Kidney epithelial cell (primary cell): ENCODE results near the gene NTM. TPM values are rescaled to one million over a fixed set of nuclear protein-coding genes. Genes with fewer than 3 reads are reported as not detected.

Experiments used
- DNase-seq: peaks from one replicate; pipeline ENCODE4 v3.0.0-alpha.2; 2010; ENCODE audit warnings: low read depth
- H3K27me3 ChIP-seq: 2 replicates; pipeline ENCODE4 v1.6.0; 2011; ENCODE audit warnings: low read length; ENCODE audit not compliant: control insufficient read depth, insufficient read depth
- H3K36me3 ChIP-seq: 2 replicates; pipeline ENCODE4 v1.5.1; 2011; ENCODE audit warnings: low read length; ENCODE audit not compliant: control insufficient read depth, insufficient read depth
- H3K4me3 ChIP-seq: 2 replicates; pipeline ENCODE4 v1.5.1; 2011; ENCODE audit warnings: low read depth, mild to moderate bottlenecking, control low read depth, low read length
- CTCF ChIP-seq: IDR thresholded peaks from 2 replicates; pipeline ENCODE4 v1.5.1; 2011; ENCODE audit warnings: mild to moderate bottlenecking, moderate library complexity, low read length, control low read depth, inconsistent platforms; ENCODE audit not compliant: insufficient read depth, poor library complexity, severe bottlenecking
- total RNA-seq: library from RNA; depleted of rRNA; stranded (reverse); fragments of >200 nt; gene quantifications from 2 replicates; pipeline ENCODE4 v1.2.3, GENCODE V29; 2015

Gene NTM
- total RNA-seq, 1 donor from 2014 or later, result 111 TPM

GRCh38 chr11:131370901-131371790, 731 bp downstream of the NTM start:
- H3K4me3 ChIP-seq, result no peak overlapping the region
- no peak for TF ChIP-seq CTCF
- DNase-seq, result no peak
- no peaks in the 10 kb centered on the region for H3K36me3 ChIP-seq
- H3K27me3 ChIP-seq, result peaks cover 36% of the 10 kb centered on the region

- no peak for TF ChIP-seq CTCF
- no peak for DNase-seq
- peaks cover 36% of the 10 kb centered on the region for H3K27me3 ChIP-seq
- H3K36me3 ChIP-seq, result no peaks in the 10 kb centered on the region
- H3K4me3 ChIP-seq, result no peak overlapping the region
Observed at GRCh38 chr11:131371791-131372104, 1.3 kb downstream of the NTM start.

GRCh38 chr11:131372234-131372962, 2.0 kb downstream of the NTM start:
- no peak for DNase-seq
- H3K27me3 ChIP-seq, result peaks cover 36% of the 10 kb centered on the region
- no peak overlapping the region for H3K4me3 ChIP-seq
- TF ChIP-seq CTCF, result no peak
- no peaks in the 10 kb centered on the region for H3K36me3 ChIP-seq

- Histone ChIP-seq H3K4me3 (no peak overlapping the region), H3K27me3 (peaks cover 36% of the 10 kb centered on the region), H3K36me3 (no peaks in the 10 kb centered on the region)
- TF ChIP-seq CTCF, result no peak
- DNase-seq, result no peak
Observed at GRCh38 chr11:131373095-131373725, 2.8 kb downstream of the NTM start.

- H3K27me3 ChIP-seq, result peaks cover 36% of the 10 kb centered on the region
- DNase-seq, result no peak
- no peaks in the 10 kb centered on the region for H3K36me3 ChIP-seq
- H3K4me3 ChIP-seq, result no peak overlapping the region
- TF ChIP-seq CTCF, result no peak
Observed at GRCh38 chr11:131373756-131374155, 3.3 kb downstream of the NTM start.
